C4-2B (cell line): Measurements from ENCODE around the gene SLC44A5.
"Not testable (repeated sequence)": the region's sequence is repeated elsewhere in the genome, so short reads cannot be mapped to it uniquely, and the experiment has no call there.

Experiments
- H3K27ac ChIP-seq: fragments of 450-650 bp; 2 replicates; pipeline ENCODE4 v1.5.1; 2017
- ZFX ChIP-seq: fragments of 450-650 bp; IDR thresholded peaks from 2 replicates; pipeline ENCODE4 v1.6.1; 2017
- TF ChIP-seq, protein P1 (sequence below): fragments of 450-650 bp; conservative IDR thresholded peaks from 2 replicates; pipeline ENCODE4 v1.5.1; 2017; ENCODE audit warnings: mild to moderate bottlenecking

Gene SLC44A5

GRCh38 chr1:75423136-75423535 lies 187.8 kb downstream of the SLC44A5 start:
- no peak overlapping the region for H3K27ac ChIP-seq
- no peak for TF ChIP-seq ZFX
- TF ChIP-seq, protein P1, sequence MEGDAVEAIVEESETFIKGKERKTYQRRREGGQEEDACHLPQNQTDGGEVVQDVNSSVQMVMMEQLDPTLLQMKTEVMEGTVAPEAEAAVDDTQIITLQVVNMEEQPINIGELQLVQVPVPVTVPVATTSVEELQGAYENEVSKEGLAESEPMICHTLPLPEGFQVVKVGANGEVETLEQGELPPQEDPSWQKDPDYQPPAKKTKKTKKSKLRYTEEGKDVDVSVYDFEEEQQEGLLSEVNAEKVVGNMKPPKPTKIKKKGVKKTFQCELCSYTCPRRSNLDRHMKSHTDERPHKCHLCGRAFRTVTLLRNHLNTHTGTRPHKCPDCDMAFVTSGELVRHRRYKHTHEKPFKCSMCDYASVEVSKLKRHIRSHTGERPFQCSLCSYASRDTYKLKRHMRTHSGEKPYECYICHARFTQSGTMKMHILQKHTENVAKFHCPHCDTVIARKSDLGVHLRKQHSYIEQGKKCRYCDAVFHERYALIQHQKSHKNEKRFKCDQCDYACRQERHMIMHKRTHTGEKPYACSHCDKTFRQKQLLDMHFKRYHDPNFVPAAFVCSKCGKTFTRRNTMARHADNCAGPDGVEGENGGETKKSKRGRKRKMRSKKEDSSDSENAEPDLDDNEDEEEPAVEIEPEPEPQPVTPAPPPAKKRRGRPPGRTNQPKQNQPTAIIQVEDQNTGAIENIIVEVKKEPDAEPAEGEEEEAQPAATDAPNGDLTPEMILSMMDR = no peak

DNA sequence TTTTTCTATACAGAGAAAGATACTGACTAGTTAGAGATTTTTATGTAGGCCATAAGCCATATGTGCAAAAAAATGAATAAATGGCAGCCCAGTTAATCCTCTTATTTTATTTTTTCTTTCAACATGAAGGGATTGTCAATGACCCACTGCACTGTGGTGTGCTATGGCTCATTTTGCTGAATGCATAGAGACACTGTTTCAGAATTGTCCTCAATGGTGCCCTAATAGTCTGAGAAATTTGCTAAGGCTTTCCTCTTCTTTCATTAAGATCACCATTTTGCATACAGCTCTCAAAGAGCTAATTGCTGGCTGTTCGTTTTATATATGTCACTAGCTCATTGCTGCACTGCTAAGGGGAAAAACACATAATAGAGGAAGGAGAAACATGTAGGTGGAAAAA lies 189.5 kb downstream of the SLC44A5 start:
- TF ChIP-seq, protein P1 = no peak
- no peak for TF ChIP-seq ZFX
- H3K27ac ChIP-seq = no peak overlapping the region

DNA sequence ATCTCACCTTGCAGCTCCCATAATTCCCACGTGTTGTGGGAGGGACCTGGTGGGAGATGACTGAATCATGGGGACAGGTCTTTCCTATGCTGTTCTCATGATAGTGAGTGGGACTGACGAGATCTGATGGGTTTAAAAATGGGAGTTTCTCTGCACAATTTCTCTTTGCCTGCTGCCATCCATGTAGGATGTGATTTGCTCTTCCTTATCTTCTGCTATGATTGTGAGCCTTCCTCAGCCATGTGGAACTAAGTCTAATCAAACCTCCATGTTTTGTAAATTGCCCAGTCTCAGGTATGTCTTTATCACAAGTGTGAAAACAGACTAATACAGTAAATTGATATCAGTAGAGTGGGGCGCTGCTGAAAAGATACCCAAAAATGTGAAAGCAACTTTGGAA lies 195.7 kb downstream of the SLC44A5 start:
- no peak for TF ChIP-seq ZFX
- TF ChIP-seq, protein P1 = no peak
- no peak overlapping the region for H3K27ac ChIP-seq

DNA sequence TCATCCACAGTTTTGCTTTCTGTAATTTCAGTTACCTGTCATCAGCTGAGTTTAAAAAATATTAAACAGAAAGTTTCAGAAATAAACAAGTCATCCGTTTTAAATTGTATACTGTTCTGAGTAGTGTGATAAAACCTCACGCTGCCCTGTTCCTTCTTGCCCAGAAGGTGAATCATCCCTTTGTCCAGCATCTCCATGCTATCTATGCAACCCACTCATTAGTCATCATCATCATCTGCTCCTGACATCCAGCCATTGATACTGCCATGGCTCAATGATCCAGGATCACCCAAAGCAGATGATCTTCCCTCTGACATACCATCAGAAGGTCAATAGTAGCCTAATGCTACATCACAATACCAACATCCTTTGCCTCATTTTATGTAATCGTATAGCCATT lies 198.3 kb downstream of the SLC44A5 start:
- TF ChIP-seq, protein P1 = no peak
- TF ChIP-seq ZFX = no peak
- H3K27ac ChIP-seq = no peak overlapping the region

GRCh38 chr1:75404681-75405080 lies 206.2 kb downstream of the SLC44A5 start:
- H3K27ac ChIP-seq = not testable (repeated sequence)

GRCh38 chr1:75403147-75403646 lies 207.7 kb downstream of the SLC44A5 start:
- not testable (repeated sequence) for H3K27ac ChIP-seq

GRCh38 chr1:75400716-75401115 lies 210.2 kb downstream of the SLC44A5 start:
- H3K27ac ChIP-seq = no peak overlapping the region
- no peak for TF ChIP-seq ZFX
- TF ChIP-seq, protein P1 = no peak

GRCh38 chr1:75396745-75397144 lies 214.2 kb downstream of the SLC44A5 start:
- no peak for TF ChIP-seq ZFX
- TF ChIP-seq, protein P1 = no peak
- no peak overlapping the region for H3K27ac ChIP-seq

GRCh38 chr1:75396260-75396659 lies 214.7 kb downstream of the SLC44A5 start:
- no peak overlapping the region for H3K27ac ChIP-seq
- TF ChIP-seq, protein P1 = no peak
- no peak for TF ChIP-seq ZFX
